ENCODE results near the gene RALGPS1.
A peak's percentile ranks its signal among the peaks of the same experiment; 100 is the strongest.

Gene RALGPS1

DNA sequence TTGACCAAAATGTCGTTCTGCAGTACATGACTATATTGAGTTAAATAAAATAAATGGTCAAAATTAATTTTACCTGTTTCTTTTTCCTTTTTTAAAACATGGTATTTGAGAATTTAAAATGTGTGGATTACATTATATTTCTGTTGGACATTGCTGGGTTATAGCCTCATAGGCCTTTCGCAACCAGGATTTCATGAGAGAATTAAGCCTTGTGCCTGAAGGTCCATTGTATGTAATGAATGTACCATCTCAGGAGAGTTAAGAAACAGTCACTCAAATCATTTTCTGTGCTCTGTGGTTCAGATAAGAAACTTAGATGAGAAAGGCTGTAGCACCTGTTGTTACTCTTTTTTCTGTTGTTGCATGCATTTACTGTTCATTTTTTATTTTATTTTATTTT, 104.4 kb downstream of the RALGPS1 start:
- H3K4me2 ChIP-seq (ENCODE audit: low read depth, low read length) = no peak overlapping the region
- peaks cover 38% of the 10 kb centered on the region for H3K4me1 ChIP-seq (ENCODE audit: low read length)
- DNase-seq = no peak
- no peak overlapping the region for H3K4me3 ChIP-seq (ENCODE audit: low read length)
- H2AFZ ChIP-seq (ENCODE audit: low read length) = no peak overlapping the region
- no peaks in the 10 kb centered on the region for H3K27me3 ChIP-seq (replicated peaks; ENCODE audit: insufficient read depth, low read length)
- no peaks in the 10 kb centered on the region; the same call in 1 of the 2 replicates for H3K79me2 ChIP-seq (ENCODE audit: low read length)
- H3K9me2 ChIP-seq (replicated peaks; ENCODE audit: insufficient read depth, low read length) = no peaks in the 10 kb centered on the region
- no peaks in the 10 kb centered on the region for H3K36me3 ChIP-seq (replicated peaks; ENCODE audit: insufficient read depth, low read length)
- H3K9me3 ChIP-seq (replicated peaks; ENCODE audit: insufficient read depth, low read length) = no peaks in the 10 kb centered on the region
- H3K9ac ChIP-seq (ENCODE audit: low read length) = no peak overlapping the region
- TF ChIP-seq EZH2 (optimal IDR thresholded peaks at IDR 0.05; ENCODE audit: low read depth, low read length) = no peak
- H4K20me1 ChIP-seq (ENCODE audit: insufficient read depth, low read length) = no peaks in the 10 kb centered on the region
- no peak overlapping the region; the same call in 1 of the 2 replicates for H3K27ac ChIP-seq (ENCODE audit: low read length)
- peaks cover 24% of the 10 kb centered on the region for H3F3A ChIP-seq (ENCODE audit: insufficient read depth, low read length)

DNA sequence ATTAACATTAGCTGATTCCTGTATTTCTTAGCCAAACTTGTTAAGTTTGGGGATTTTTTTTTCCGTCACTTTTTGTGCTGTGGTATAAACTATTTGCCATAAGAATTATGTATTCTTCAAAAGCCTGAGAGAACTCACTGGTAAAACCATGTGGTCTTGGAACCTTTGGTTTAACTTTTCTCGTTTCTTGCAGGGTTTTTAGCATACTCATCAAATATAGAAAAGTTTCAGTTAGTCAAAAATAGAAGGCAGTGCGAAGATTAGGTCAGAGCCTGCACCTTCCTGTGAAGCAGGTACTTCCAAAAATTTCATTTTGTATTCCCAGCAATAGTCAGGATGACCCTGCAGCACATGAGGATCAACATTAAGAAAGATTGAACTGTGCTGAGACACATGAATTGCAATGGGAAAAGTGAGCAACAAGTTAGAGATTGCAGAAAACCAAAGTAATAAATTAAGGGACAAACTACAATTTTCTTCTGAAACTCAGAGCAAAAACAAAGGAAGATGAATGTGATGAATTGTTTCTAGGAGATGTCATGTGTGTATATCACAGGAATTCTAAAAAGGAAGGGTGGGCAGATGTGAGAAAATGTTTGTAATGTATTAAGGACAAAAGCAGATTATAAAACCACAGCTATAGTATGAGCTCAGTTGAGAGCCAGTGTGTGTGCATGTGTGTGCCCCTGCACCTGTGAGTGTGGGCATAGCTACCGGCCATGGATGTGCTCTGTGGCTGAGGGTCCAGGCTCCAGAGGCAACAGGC, 105.6 kb downstream of the RALGPS1 start:
- peak; percentile 91 for DNase-seq
- no peaks in the 10 kb centered on the region for H3K36me3 ChIP-seq (replicated peaks; ENCODE audit: insufficient read depth, low read length)
- no peak for TF ChIP-seq EZH2 (optimal IDR thresholded peaks at IDR 0.05; ENCODE audit: low read depth, low read length)
- TF ChIP-seq, protein P1, sequence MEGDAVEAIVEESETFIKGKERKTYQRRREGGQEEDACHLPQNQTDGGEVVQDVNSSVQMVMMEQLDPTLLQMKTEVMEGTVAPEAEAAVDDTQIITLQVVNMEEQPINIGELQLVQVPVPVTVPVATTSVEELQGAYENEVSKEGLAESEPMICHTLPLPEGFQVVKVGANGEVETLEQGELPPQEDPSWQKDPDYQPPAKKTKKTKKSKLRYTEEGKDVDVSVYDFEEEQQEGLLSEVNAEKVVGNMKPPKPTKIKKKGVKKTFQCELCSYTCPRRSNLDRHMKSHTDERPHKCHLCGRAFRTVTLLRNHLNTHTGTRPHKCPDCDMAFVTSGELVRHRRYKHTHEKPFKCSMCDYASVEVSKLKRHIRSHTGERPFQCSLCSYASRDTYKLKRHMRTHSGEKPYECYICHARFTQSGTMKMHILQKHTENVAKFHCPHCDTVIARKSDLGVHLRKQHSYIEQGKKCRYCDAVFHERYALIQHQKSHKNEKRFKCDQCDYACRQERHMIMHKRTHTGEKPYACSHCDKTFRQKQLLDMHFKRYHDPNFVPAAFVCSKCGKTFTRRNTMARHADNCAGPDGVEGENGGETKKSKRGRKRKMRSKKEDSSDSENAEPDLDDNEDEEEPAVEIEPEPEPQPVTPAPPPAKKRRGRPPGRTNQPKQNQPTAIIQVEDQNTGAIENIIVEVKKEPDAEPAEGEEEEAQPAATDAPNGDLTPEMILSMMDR (IDR thresholded peaks at IDR 0.05; ENCODE audit: low read length) = no peak
- TF ChIP-seq EZH2phosphoT487 (IDR thresholded peaks at IDR 0.05; ENCODE audit: low read length) = no peak
- peak overlapping the region; percentile 45 for H3K9ac ChIP-seq (ENCODE audit: low read length)
- H3K9me3 ChIP-seq (replicated peaks; ENCODE audit: insufficient read depth, low read length) = no peaks in the 10 kb centered on the region
- H4K20me1 ChIP-seq (ENCODE audit: insufficient read depth, low read length) = no peaks in the 10 kb centered on the region
- H3K79me2 ChIP-seq (ENCODE audit: low read length) = no peaks in the 10 kb centered on the region; the same call in 1 of the 2 replicates
- peak overlapping the region; percentile 10; the same call in 1 of the 2 replicates for H3K4me3 ChIP-seq (ENCODE audit: low read length)
- H3F3A ChIP-seq (ENCODE audit: insufficient read depth, low read length) = peaks cover 24% of the 10 kb centered on the region
- peaks cover 38% of the 10 kb centered on the region for H3K4me1 ChIP-seq (ENCODE audit: low read length)
- peak overlapping the region; percentile 93 for H3K27ac ChIP-seq (ENCODE audit: low read length)
- no peaks in the 10 kb centered on the region for H3K9me2 ChIP-seq (replicated peaks; ENCODE audit: insufficient read depth, low read length)
- H3K4me2 ChIP-seq (ENCODE audit: low read depth, low read length) = peak overlapping the region; percentile 69
- no peaks in the 10 kb centered on the region for H3K27me3 ChIP-seq (replicated peaks; ENCODE audit: insufficient read depth, low read length)
- peak overlapping the region; percentile 7; the same call in 1 of the 2 replicates for H2AFZ ChIP-seq (ENCODE audit: low read length)

DNA sequence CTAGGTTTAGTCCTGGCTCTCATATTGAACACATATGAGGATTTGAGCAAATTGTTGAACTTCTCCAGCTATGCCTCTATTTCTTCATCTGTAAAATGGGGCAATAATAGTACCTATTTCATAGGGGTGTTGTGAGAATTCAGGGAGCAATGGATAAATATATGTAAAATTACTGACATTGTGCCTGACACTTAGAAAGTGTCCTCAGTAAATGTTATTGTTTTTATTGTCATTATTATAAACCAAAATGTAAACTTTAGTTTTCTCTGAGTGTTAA, 106.2 kb downstream of the RALGPS1 start:
- peaks cover 24% of the 10 kb centered on the region for H3F3A ChIP-seq (ENCODE audit: insufficient read depth, low read length)
- no peaks in the 10 kb centered on the region for H3K9me2 ChIP-seq (replicated peaks; ENCODE audit: insufficient read depth, low read length)
- no peak for TF ChIP-seq EZH2 (optimal IDR thresholded peaks at IDR 0.05; ENCODE audit: low read depth, low read length)
- no peak for TF ChIP-seq EZH2phosphoT487 (IDR thresholded peaks at IDR 0.05; ENCODE audit: low read length)
- TF ChIP-seq, protein P1 (IDR thresholded peaks at IDR 0.05; ENCODE audit: low read length) = no peak
- H3K9ac ChIP-seq (ENCODE audit: low read length) = peak overlapping the region; percentile 45
- no peak overlapping the region for H2AFZ ChIP-seq (ENCODE audit: low read length)
- H4K20me1 ChIP-seq (ENCODE audit: insufficient read depth, low read length) = no peaks in the 10 kb centered on the region
- H3K4me3 ChIP-seq (ENCODE audit: low read length) = no peak overlapping the region
- peak overlapping the region; percentile 93 for H3K27ac ChIP-seq (ENCODE audit: low read length)
- peaks cover 38% of the 10 kb centered on the region for H3K4me1 ChIP-seq (ENCODE audit: low read length)
- H3K36me3 ChIP-seq (replicated peaks; ENCODE audit: insufficient read depth, low read length) = no peaks in the 10 kb centered on the region
- peak overlapping the region; percentile 69 for H3K4me2 ChIP-seq (ENCODE audit: low read depth, low read length)
- H3K27me3 ChIP-seq (replicated peaks; ENCODE audit: insufficient read depth, low read length) = no peaks in the 10 kb centered on the region
- no peaks in the 10 kb centered on the region for H3K9me3 ChIP-seq (replicated peaks; ENCODE audit: insufficient read depth, low read length)
- no peak for DNase-seq
- H3K79me2 ChIP-seq (ENCODE audit: low read length) = no peaks in the 10 kb centered on the region; the same call in 1 of the 2 replicates
